ENCODE results near the gene CKB.

Gene CKB

DNA sequence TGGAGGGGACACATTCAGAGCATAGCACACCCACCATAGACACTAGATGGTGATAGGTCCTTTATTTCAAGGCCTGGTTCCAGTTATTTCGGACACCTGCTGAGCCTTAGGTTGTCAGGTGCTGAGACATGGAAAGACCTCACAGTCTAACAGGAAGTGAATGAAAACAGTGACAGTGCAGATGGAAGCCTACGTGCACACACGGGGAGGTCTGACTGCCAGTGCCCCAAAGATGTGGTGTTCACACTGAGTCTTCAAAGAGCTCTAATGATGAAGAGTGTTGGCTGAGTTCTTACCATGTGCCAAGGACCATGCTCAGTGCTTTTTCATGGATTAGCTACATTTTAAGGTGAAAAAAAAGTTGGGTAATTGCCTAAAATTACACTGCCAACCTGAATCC is 46.6 kb downstream of the CKB start:
- TF ChIP-seq, protein P1, sequence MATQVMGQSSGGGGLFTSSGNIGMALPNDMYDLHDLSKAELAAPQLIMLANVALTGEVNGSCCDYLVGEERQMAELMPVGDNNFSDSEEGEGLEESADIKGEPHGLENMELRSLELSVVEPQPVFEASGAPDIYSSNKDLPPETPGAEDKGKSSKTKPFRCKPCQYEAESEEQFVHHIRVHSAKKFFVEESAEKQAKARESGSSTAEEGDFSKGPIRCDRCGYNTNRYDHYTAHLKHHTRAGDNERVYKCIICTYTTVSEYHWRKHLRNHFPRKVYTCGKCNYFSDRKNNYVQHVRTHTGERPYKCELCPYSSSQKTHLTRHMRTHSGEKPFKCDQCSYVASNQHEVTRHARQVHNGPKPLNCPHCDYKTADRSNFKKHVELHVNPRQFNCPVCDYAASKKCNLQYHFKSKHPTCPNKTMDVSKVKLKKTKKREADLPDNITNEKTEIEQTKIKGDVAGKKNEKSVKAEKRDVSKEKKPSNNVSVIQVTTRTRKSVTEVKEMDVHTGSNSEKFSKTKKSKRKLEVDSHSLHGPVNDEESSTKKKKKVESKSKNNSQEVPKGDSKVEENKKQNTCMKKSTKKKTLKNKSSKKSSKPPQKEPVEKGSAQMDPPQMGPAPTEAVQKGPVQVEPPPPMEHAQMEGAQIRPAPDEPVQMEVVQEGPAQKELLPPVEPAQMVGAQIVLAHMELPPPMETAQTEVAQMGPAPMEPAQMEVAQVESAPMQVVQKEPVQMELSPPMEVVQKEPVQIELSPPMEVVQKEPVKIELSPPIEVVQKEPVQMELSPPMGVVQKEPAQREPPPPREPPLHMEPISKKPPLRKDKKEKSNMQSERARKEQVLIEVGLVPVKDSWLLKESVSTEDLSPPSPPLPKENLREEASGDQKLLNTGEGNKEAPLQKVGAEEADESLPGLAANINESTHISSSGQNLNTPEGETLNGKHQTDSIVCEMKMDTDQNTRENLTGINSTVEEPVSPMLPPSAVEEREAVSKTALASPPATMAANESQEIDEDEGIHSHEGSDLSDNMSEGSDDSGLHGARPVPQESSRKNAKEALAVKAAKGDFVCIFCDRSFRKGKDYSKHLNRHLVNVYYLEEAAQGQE (IDR thresholded peaks at IDR 0.05; ENCODE audit: insufficient read depth in 1 of 2, low read depth in 2 of 2, low read length in 2 of 2) = no peak
- TF ChIP-seq FOXP2 (optimal IDR thresholded peaks at IDR 0.05; ENCODE audit: borderline replicate concordance, extremely low read depth, extremely low read length, insufficient read depth) (no peak), POLR2AphosphoS5 (IDR thresholded peaks at IDR 0.05; ENCODE audit: low read depth, low read length) (no peak), TAF1 (IDR thresholded peaks at IDR 0.05; ENCODE audit: borderline replicate concordance, insufficient read depth, low read length) (no peak), SIN3A (IDR thresholded peaks at IDR 0.05; ENCODE audit: borderline replicate concordance, insufficient read depth, low read length) (no peak)

DNA sequence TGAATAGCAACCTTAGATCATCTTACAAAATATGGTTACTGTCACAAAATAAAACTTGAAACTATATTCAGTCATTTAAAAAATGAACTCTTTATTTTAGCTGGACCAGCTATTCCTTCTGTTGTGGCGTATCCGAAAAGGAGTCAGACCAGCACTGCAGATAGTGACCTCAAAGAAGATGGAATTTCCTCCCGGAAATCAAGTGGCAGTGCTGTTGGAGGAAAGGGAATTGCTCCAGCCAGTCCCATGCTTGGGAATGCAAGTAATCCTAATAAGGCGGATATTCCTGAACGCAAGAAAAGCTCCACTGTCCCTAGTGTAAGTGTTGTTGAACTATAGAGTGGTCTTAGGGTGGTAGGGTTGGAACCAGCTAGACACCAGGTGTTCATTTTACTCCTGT is 47.7 kb downstream of the CKB start:
- TF ChIP-seq SIN3A (IDR thresholded peaks at IDR 0.05; ENCODE audit: borderline replicate concordance, insufficient read depth, low read length) (no peak), POLR2AphosphoS5 (IDR thresholded peaks at IDR 0.05; ENCODE audit: low read depth, low read length) (no peak), TAF1 (IDR thresholded peaks at IDR 0.05; ENCODE audit: borderline replicate concordance, insufficient read depth, low read length) (no peak), FOXP2 (optimal IDR thresholded peaks at IDR 0.05; ENCODE audit: borderline replicate concordance, extremely low read depth, extremely low read length, insufficient read depth) (no peak)
- TF ChIP-seq, protein P1 (IDR thresholded peaks at IDR 0.05; ENCODE audit: insufficient read depth in 1 of 2, low read depth in 2 of 2, low read length in 2 of 2) = no peak

DNA sequence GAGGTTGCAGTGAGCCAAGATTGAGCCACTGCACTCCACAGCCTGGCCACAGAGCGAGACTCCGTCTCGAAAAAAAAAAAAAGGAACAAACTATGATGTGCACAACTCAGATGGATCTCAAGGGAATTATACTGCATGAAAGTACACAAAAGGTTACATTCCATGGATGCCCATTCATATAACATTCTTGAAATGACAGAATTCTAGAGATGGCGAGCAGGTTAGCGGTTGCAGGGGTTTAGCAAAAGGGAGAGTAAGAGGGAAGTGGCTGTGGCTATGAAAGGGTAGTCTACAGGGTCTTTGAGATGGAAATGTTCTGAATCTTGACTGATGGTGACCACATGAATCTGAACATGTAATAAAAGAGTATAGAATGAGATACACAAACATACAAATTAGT is 49.7 kb downstream of the CKB start:
- TF ChIP-seq FOXP2 (optimal IDR thresholded peaks at IDR 0.05; ENCODE audit: borderline replicate concordance, extremely low read depth, extremely low read length, insufficient read depth) (no peak), SIN3A (IDR thresholded peaks at IDR 0.05; ENCODE audit: borderline replicate concordance, insufficient read depth, low read length) (no peak), POLR2AphosphoS5 (IDR thresholded peaks at IDR 0.05; ENCODE audit: low read depth, low read length) (no peak), TAF1 (IDR thresholded peaks at IDR 0.05; ENCODE audit: borderline replicate concordance, insufficient read depth, low read length) (no peak)
- TF ChIP-seq, protein P1 (IDR thresholded peaks at IDR 0.05; ENCODE audit: insufficient read depth in 1 of 2, low read depth in 2 of 2, low read length in 2 of 2) = no peak
